Transverse colon (tissue), 3 donors: ENCODE results near the gene SORL1.

Experiments used
- POLR2A ChIP-seq: fragments of 450-650 bp; IDR thresholded peaks from one replicate; pipeline ENCODE4 v1.6.1; 2016; ENCODE audit warnings: antibody characterized with exemption, mild to moderate bottlenecking, moderate library complexity
- TF ChIP-seq, protein P1 (sequence below), 5 experiments: fragments of 200-600 bp in 3 of 5; fragments of 450-650 bp in 2 of 5; sonication (generic) in 3 of 5; IDR thresholded peaks; 1 replicate in 2 of 5; 2 replicates in 3 of 5; pipeline ENCODE4 v1.5.1; 2016 to 2017; ENCODE audit warnings: antibody characterized with exemption in 5 of 5, inconsistent platforms in 3 of 5, mild to moderate bottlenecking in 2 of 5, moderate library complexity in 1 of 5

- TF ChIP-seq, protein P1, sequence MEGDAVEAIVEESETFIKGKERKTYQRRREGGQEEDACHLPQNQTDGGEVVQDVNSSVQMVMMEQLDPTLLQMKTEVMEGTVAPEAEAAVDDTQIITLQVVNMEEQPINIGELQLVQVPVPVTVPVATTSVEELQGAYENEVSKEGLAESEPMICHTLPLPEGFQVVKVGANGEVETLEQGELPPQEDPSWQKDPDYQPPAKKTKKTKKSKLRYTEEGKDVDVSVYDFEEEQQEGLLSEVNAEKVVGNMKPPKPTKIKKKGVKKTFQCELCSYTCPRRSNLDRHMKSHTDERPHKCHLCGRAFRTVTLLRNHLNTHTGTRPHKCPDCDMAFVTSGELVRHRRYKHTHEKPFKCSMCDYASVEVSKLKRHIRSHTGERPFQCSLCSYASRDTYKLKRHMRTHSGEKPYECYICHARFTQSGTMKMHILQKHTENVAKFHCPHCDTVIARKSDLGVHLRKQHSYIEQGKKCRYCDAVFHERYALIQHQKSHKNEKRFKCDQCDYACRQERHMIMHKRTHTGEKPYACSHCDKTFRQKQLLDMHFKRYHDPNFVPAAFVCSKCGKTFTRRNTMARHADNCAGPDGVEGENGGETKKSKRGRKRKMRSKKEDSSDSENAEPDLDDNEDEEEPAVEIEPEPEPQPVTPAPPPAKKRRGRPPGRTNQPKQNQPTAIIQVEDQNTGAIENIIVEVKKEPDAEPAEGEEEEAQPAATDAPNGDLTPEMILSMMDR (IDR thresholded peaks at IDR 0.05), result no peak
- TF ChIP-seq POLR2A, result no peak
Observed at GRCh38 chr11:121448011-121448410, 4.1 kb upstream of the SORL1 start.
